ENCODE results near the gene AMPD1.

Gene AMPD1

GRCh38 chr1:114695430-114696058 is at the start of gene AMPD1:
AMPD1 (minus strand) TSS chr1:114695546; CDS start chr1:114695471, 75 bp downstream.
- DNase-seq, result no peak

GRCh38 chr1:114741963-114742746 is 46.8 kb upstream of the AMPD1 start:
- DNase-seq, result no peak

DNA sequence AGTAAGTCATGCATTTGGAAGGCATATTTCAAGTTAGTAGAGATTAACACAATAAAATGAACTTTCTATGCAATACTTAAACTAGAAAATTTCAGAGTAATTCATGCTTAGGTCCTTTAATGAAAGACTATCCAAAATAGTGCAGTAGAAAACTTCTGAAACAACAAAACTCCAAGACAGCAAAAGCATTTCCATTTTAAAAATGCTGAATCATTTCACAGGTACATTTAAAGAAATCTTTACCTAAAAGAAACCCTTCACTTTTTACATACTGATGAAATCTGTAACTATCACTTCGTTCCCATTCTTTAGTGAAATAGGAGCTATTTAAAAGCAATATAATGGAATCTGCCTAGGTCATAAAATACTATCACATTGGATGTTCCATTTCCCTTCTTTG is 45.0 kb upstream of the AMPD1 start:
- DNase-seq, result no peak

GRCh38 chr1:114737314-114737849 is 42.0 kb upstream of the AMPD1 start:
- DNase-seq, result no peak

DNA sequence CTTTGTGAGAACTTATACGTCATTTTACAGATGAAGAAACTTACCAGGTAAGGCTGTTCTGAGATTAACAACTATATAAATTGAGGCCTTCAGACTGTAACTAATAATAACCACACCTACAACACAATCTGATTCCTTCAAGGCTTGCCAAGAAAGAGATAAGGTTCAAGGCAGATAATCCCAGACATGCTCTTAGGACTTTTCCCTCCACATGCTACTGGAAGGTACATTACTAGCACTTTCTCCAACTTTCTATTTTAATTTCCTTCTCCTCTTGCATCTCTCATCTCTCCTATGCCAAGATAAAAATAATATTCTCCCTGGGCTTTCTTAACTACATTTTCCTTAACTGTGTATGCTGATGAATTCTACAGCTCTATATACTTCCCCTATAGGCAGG is 40.1 kb upstream of the AMPD1 start:
- no peak for DNase-seq

DNA sequence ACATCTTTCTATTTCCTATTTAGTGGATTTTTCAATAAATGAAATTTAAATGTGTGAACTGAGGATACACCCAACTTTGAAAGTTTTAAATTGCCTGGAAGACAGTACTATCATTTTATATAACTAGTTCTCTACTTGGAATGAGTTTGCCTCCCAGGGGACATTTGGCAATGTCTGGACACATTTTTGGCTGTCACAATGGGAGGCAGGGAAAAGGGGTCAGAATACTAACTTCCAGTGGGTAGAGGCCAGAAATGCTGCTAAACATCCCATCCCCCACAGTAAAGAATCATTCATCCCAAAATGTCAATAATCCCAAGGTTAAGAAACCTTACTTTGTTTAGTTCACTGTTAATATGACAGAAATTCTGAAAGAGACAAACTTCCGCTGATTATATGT is 34.4 kb upstream of the AMPD1 start:
- DNase-seq, result no peak

- no peak for DNase-seq
Observed at GRCh38 chr1:114728553-114728952, 33.2 kb upstream of the AMPD1 start.

GRCh38 chr1:114725230-114725629 is 29.9 kb upstream of the AMPD1 start:
- DNase-seq, result no peak

DNA sequence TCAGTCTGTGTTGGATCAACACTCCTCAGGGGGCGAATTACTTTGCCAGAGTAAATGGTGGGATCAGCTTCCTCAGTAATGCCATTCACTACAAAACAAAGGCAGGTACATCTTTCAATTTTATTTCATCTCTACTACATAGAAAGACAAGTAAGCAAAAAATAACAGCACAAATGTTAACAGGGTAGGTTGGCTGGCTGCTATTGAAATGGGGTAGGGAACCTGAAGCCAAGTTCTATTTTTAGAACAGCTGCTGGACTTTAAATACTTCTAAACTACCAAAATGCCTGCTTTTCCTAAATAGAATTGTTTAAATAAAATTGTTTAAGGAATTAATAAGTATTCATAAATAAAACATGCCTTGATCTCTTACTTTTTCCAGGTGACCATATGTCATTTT is 28.6 kb upstream of the AMPD1 start:
- DNase-seq, result no peak

GRCh38 chr1:114723457-114723856 is 28.1 kb upstream of the AMPD1 start:
- no peak for DNase-seq

GRCh38 chr1:114720492-114720891 is 25.1 kb upstream of the AMPD1 start:
- no peak for DNase-seq

DNA sequence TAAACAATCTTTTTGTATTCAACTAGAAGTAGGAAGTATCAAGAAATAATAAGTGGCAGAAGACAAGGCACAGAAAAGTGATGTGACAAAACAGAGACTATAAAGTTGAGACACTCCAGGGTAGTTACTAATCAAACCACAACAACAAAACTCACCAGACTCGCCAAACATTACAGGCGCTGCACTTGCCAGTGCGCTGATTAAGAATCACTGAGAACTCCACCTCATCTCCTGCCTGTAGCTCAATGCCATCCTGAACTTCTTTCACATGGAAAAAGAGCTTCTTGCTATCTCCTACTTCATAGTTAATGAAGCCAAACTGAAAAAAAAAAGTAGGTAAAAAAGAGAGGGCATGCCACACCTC is 24.1 kb upstream of the AMPD1 start:
- DNase-seq, result no peak

GRCh38 chr1:114718661-114719423 is 23.5 kb upstream of the AMPD1 start:
- DNase-seq, result no peak

DNA sequence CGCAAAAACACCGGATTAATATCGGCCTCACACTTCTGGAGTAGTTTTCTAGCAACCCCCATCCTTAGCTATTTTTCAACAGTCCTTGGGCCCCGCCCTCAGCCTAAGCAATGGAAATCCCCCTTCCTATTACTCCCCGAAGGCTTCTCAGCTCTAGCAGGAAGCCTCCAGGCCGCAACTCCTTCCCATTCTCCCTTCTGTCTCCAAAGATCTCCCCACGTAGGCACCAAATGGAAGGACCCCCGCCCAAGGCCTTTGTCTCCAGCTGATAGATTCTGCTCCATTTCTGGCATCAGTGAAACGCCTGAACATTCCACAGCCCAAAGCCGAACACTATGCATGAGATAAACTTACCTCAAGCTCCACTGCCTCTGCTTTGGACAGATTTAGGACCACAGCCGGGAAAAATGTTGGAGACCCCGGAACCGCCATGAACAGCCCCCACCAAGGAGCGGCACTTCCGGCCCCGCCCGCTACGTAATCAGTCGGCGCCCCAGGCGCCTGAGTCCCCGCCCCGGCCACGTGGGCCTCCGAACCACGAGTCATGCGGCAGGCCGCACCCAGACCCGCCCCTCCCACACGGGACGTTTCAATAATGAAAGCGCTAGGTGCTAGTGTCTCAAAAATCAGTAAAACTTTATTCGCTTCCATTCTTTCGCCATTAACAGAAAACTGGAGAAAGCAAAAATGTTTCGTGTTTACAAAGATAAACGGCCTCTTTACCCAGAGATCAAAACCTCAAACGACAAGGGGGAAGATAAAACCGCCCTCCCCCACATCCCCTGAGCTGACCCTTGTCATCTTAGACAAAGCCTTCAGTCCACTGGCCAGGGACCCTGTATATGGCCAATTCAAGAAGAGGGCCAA is 21.2 kb upstream of the AMPD1 start, which contains the start of gene NRAS:
NRAS (minus strand) TSS at position 468 of the 867 bp plus-strand sequence. CDS start 611 bp downstream, outside the sequence.
- DNase-seq, result peak; percentile 91

DNA sequence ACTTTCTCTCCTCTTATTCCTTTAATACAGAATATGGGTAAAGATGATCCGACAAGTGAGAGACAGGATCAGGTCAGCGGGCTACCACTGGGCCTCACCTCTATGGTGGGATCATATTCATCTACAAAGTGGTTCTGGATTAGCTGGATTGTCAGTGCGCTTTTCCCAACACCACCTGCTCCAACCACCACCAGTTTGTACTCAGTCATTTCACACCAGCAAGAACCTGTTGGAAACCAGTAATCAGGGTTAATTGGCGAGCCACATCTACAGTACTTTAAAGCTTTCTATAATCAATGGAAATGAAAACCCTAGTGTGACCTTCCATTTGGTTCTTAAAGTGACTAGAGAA is 20.6 kb upstream of the AMPD1 start:
- DNase-seq, result no peak

GRCh38 chr1:114712977-114713376 is 17.6 kb upstream of the AMPD1 start:
- no peak for DNase-seq

GRCh38 chr1:114710360-114710759 is 15.0 kb upstream of the AMPD1 start:
- DNase-seq, result no peak

DNA sequence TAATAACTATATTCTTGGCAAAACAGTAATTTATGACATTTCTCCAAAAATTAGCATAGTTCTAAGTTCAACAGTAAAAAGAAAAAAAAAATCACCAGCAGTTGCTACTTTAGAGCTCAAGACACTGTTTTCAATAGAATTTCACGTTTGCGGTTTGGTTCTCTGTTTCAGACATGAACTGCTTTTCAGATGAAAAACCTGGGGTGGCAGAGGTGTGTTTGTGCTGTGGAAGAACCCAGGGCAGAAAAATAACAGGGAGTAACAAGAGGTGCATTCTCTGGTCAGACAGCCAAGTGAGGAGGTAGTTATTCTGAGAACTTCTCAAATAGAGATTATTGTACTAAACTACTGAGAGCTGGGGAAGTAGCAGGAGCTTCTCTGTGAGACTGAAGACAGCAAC is 12.3 kb upstream of the AMPD1 start:
- DNase-seq, result no peak

GRCh38 chr1:114703242-114703641 is 7.9 kb upstream of the AMPD1 start:
- no peak for DNase-seq

DNA sequence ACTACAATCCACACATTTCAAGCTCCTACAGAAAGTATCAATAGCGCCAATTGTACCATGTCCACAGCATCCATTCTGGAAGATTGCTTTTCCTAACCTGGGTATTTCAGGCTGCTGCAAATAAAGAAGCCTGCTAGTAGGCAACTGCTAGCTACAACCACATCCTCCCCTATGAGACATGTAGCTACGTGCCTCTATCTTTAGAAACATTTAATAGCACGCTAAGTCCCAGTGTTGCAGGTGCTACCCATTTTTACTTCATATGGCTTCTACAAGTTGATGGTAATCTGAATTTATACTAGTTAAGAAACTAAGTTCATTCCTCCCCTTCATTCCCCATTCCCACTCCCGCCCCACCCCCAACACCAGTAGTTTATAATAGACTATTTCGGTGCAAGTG is 7.4 kb upstream of the AMPD1 start:
- no peak for DNase-seq

GRCh38 chr1:114701931-114702330 is 6.6 kb upstream of the AMPD1 start:
- no peak for DNase-seq

- DNase-seq, result no peak
Observed at GRCh38 chr1:114700036-114700600, 4.8 kb upstream of the AMPD1 start.

All from activated effector memory CD4-positive, alpha-beta T cell treated with Interleukin-2 at 50 U/mL for 16 hours (primary cell).